Activated T-cell treated with anti-CD3 and anti-CD28 coated beads, Interleukin-2, amount 50 U/mL, for 24 hours (primary cell): ENCODE data around the gene ULBP3.
"Not testable (repeated sequence)": the region's sequence is repeated elsewhere in the genome, so short reads cannot be mapped to it uniquely, and the experiment has no call there.

Source experiments
- DNase-seq: peaks from one replicate; pipeline ENCODE4 v3.0.0-alpha.2; 2020
- H3K27ac Mint-ChIP-seq: 2 replicates; pipeline ENCODE4 v1.8.0; 2020; ENCODE audit warnings: mild to moderate bottlenecking, mixed read lengths
- H3K27me3 Mint-ChIP-seq: 2 replicates; pipeline ENCODE4 v1.8.0; 2020; ENCODE audit warnings: mixed read lengths
- H3K36me3 Mint-ChIP-seq: 2 replicates; pipeline ENCODE4 v1.8.0; 2020; ENCODE audit warnings: low read depth, mixed read lengths
- H3K4me1 Mint-ChIP-seq: 2 replicates; pipeline ENCODE4 v1.8.0; 2020; ENCODE audit warnings: low read depth, mixed read lengths
- H3K4me3 Mint-ChIP-seq: 2 replicates; pipeline ENCODE4 v1.8.0; 2020; ENCODE audit warnings: mild to moderate bottlenecking, moderate library complexity, mixed read lengths
- H3K9me3 Mint-ChIP-seq: 2 replicates; pipeline ENCODE4 v1.8.0; 2020; ENCODE audit warnings: mixed read lengths

The ULBP3 gene

DNA sequence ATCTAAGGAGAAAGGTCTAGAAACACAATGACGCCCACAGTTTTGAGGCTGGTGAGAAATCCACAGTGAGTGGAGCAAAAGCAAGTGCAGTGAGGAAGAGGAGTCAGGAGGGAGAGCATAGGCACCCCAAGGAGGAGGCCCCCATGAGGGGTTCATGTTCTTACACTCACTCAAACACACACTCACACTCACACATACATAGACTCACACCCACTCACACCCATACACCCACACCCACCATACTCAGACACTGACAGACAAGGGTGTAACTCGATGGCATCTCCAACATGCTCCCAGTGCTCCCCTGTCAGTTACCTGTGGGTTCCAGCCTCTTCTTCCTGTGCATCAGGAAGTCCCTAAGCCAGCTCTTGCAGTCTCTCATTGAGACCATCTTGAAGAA is 3.8 kb downstream of the ULBP3 start:
- Mint-ChIP-seq H3K4me3 (no peak overlapping the region), H3K27ac (no peak overlapping the region), H3K9me3 (no peaks in the 10 kb centered on the region), H3K4me1 (peaks cover 14% of the 10 kb centered on the region), H3K36me3 (no peaks in the 10 kb centered on the region), H3K27me3 (peaks cover 3% of the 10 kb centered on the region)
- no peak for DNase-seq

DNA sequence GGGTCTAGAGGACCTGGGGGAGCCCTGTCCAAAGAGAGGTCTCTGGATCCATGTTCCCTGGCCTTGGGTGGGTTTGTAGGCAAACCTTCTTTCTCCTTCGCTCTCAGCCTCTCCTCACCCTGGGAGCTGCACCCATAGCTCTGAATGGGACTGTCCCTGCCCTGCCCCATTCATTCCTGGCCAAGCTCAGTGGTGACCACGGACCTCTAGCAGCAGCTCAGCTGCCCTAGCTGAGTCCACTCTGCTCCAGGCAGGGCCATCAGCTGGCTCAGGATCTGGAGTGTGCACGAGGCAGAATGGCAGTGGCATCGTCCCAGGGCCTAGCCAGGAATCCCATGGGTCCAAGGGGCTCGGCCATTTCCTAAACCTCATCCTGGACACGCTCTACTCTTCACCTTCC is 5.3 kb downstream of the ULBP3 start:
- DNase-seq = no peak
- H3K27ac Mint-ChIP-seq = no peak overlapping the region
- H3K36me3 Mint-ChIP-seq = no peaks in the 10 kb centered on the region
- H3K27me3 Mint-ChIP-seq = peaks cover 15% of the 10 kb centered on the region
- H3K9me3 Mint-ChIP-seq = no peaks in the 10 kb centered on the region
- H3K4me1 Mint-ChIP-seq = peaks cover 15% of the 10 kb centered on the region
- no peak overlapping the region for H3K4me3 Mint-ChIP-seq

DNA sequence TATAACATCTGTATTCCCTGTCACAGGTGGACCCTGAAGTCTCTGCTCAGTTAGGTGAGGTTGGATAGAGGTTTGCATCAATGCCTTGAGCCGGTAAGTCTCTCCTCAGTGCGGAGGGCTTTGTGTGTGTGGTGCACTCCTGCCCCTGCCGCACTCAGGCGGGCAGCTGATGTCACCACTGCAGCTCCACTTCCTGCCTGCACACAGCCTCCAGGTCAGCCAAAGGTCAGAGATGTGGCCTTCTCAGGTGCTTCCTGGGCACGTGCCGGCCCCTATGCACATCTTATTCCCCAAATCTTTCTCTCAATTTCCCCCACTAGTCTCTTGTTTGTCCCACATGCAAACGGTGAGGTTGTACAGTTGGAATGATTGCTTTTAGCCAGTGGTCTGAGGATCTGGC is 8.9 kb downstream of the ULBP3 start:
- not testable (repeated sequence) for DNase-seq, H3K4me3 Mint-ChIP-seq, H3K4me1 Mint-ChIP-seq, H3K36me3 Mint-ChIP-seq, H3K9me3 Mint-ChIP-seq, H3K27ac Mint-ChIP-seq
- peaks cover 33% of the 10 kb centered on the region for H3K27me3 Mint-ChIP-seq

- no peaks in the 10 kb centered on the region for H3K9me3 Mint-ChIP-seq
- no peak overlapping the region for H3K4me3 Mint-ChIP-seq
- no peak for DNase-seq
- no peak overlapping the region for H3K27ac Mint-ChIP-seq
- no peaks in the 10 kb centered on the region for H3K36me3 Mint-ChIP-seq
- peaks cover 9% of the 10 kb centered on the region for H3K4me1 Mint-ChIP-seq
- peaks cover 43% of the 10 kb centered on the region for H3K27me3 Mint-ChIP-seq
Measured at GRCh38 chr6:150058986-150059385, 9.9 kb downstream of the ULBP3 start.

GRCh38 chr6:150058231-150058792 is 10.6 kb downstream of the ULBP3 start:
- Mint-ChIP-seq H3K4me1 (peaks cover 9% of the 10 kb centered on the region), H3K27me3 (peaks cover 50% of the 10 kb centered on the region), H3K4me3 (no peak overlapping the region), H3K27ac (no peak overlapping the region), H3K9me3 (no peaks in the 10 kb centered on the region), H3K36me3 (no peaks in the 10 kb centered on the region)
- no peak for DNase-seq

- Mint-ChIP-seq H3K4me3 (no peak overlapping the region), H3K36me3 (no peaks in the 10 kb centered on the region), H3K27me3 (peaks cover 58% of the 10 kb centered on the region), H3K27ac (no peak overlapping the region), H3K4me1 (peaks cover 9% of the 10 kb centered on the region), H3K9me3 (no peaks in the 10 kb centered on the region)
- no peak for DNase-seq
Measured at GRCh38 chr6:150057501-150057951, 11.4 kb downstream of the ULBP3 start.

DNA sequence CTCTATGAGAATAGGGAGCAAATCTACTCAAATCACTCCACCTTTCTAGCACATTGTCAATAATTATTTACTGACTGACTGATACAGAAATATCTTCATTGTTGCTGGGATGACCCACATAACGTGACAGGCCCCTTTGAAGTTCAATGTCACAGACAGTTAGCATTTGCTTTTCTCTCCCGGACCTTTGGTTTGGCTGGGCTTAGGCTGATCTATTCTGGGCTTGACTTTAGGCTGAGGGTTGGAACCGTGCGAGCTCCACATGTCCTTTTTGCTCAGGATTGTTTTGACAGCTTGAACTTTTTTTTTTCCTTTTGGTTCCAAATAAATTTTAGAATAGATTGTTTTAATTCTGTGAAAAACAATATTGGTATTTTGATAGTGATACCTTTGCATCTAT is 12.0 kb downstream of the ULBP3 start:
- H3K27ac Mint-ChIP-seq = no peak overlapping the region
- peaks cover 9% of the 10 kb centered on the region for H3K4me1 Mint-ChIP-seq
- no peaks in the 10 kb centered on the region for H3K9me3 Mint-ChIP-seq
- H3K36me3 Mint-ChIP-seq = no peaks in the 10 kb centered on the region
- peaks cover 64% of the 10 kb centered on the region for H3K27me3 Mint-ChIP-seq
- DNase-seq = no peak
- H3K4me3 Mint-ChIP-seq = no peak overlapping the region

DNA sequence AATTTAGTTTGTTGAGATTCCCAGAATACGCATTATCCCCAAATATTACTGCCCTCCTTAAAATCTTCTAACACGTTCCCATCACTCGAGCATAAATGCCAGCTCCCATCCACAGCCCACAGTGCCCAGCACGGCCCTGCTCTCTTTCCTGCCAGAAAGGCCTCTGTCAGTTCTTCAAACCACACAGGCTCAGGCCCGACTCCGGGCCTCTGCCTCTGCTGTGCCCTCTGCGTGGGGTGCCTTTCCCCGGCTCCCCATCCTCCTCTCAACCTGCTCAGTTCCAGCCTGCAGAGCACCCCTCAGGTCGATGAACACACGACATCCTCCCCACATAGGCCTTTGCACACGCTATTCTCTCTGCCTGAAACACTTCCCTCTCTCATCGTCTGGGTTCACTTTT is 12.8 kb downstream of the ULBP3 start:
- H3K4me3 Mint-ChIP-seq = no peak overlapping the region
- no peaks in the 10 kb centered on the region for H3K9me3 Mint-ChIP-seq
- peaks cover 69% of the 10 kb centered on the region for H3K27me3 Mint-ChIP-seq
- no peaks in the 10 kb centered on the region for H3K36me3 Mint-ChIP-seq
- peaks cover 9% of the 10 kb centered on the region for H3K4me1 Mint-ChIP-seq
- DNase-seq = no peak
- H3K27ac Mint-ChIP-seq = no peak overlapping the region

- no peak overlapping the region for H3K4me3 Mint-ChIP-seq
- peaks cover 6% of the 10 kb centered on the region for H3K4me1 Mint-ChIP-seq
- H3K27me3 Mint-ChIP-seq = peaks cover 79% of the 10 kb centered on the region
- DNase-seq = no peak
- no peaks in the 10 kb centered on the region for H3K9me3 Mint-ChIP-seq
- H3K36me3 Mint-ChIP-seq = no peaks in the 10 kb centered on the region
- no peak overlapping the region for H3K27ac Mint-ChIP-seq
Measured at GRCh38 chr6:150055131-150055530, 13.8 kb downstream of the ULBP3 start.

GRCh38 chr6:150053450-150053849 is 15.5 kb downstream of the ULBP3 start:
- Mint-ChIP-seq H3K36me3 (no peaks in the 10 kb centered on the region), H3K4me3 (no peak overlapping the region), H3K4me1 (no peaks in the 10 kb centered on the region), H3K27me3 (peaks cover 73% of the 10 kb centered on the region), H3K9me3 (no peaks in the 10 kb centered on the region), H3K27ac (no peak overlapping the region)
- DNase-seq = no peak

DNA sequence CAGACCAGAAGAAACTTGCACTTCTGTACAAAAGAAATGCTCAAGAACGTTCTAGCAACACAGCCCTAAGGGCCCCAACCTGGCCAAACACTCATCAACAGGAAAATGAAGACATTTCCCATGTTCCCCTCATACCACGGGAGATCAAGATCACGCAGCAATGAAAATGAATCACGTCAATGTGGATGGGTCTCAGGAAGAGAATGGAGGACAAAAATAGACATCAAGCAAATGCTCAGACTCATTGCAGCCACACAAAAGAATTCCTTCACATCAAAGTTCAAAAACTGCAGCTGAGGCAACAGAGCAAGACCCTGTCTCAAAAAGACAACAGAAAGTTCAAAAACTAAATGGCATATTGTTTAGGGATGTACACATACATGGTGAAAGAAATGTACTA is 18.1 kb downstream of the ULBP3 start:
- Mint-ChIP-seq H3K27me3 (peaks cover 83% of the 10 kb centered on the region), H3K4me3 (no peak overlapping the region), H3K4me1 (peaks cover 3% of the 10 kb centered on the region), H3K36me3 (no peaks in the 10 kb centered on the region), H3K9me3 (no peaks in the 10 kb centered on the region), H3K27ac (no peak overlapping the region)
- no peak for DNase-seq

- Mint-ChIP-seq H3K9me3 (no peaks in the 10 kb centered on the region), H3K36me3 (no peaks in the 10 kb centered on the region), H3K4me1 (peaks cover 3% of the 10 kb centered on the region), H3K27ac (no peak overlapping the region), H3K4me3 (no peak overlapping the region), H3K27me3 (peaks cover 72% of the 10 kb centered on the region)
- DNase-seq = no peak
Measured at GRCh38 chr6:150048099-150048498, 20.8 kb downstream of the ULBP3 start.

DNA sequence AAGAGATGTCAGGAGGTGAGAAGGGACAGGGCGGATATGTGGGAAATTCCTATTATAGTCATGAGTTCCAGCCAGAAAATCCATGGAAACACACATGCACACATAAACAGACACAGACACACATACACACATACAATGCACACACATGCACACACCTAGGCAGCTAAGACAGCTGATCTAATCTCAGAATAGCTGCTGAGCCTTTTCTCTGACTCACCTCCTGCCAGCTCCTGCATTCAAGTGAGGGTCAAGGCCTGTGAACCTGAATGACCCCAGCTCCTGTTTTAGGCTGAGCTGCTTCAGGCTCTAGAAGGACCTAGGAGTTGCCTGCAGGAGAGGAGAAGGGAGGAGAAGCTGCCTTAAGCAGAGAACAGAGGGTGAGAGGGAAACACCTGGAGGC is 22.0 kb downstream of the ULBP3 start:
- H3K36me3 Mint-ChIP-seq = no peaks in the 10 kb centered on the region

GRCh38 chr6:150044621-150045145 is 24.2 kb downstream of the ULBP3 start:
- no peak for DNase-seq
- peaks cover 3% of the 10 kb centered on the region for H3K4me1 Mint-ChIP-seq
- no peak overlapping the region for H3K4me3 Mint-ChIP-seq
- H3K9me3 Mint-ChIP-seq = no peaks in the 10 kb centered on the region
- H3K36me3 Mint-ChIP-seq = no peaks in the 10 kb centered on the region
- H3K27me3 Mint-ChIP-seq = peaks cover 72% of the 10 kb centered on the region
- H3K27ac Mint-ChIP-seq = no peak overlapping the region

More for the DNA sequence above, 22.0 kb downstream of the ULBP3 start:
- no peak for DNase-seq
- H3K4me1 Mint-ChIP-seq = peaks cover 3% of the 10 kb centered on the region
- no peak overlapping the region for H3K4me3 Mint-ChIP-seq
- no peak overlapping the region for H3K27ac Mint-ChIP-seq
- peaks cover 69% of the 10 kb centered on the region for H3K27me3 Mint-ChIP-seq
- H3K9me3 Mint-ChIP-seq = no peaks in the 10 kb centered on the region

GRCh38 chr6:150043501-150044412 is 25.2 kb downstream of the ULBP3 start:
- H3K36me3 Mint-ChIP-seq = no peaks in the 10 kb centered on the region
- DNase-seq = no peak
- no peak overlapping the region for H3K27ac Mint-ChIP-seq
- H3K4me3 Mint-ChIP-seq = no peak overlapping the region
- H3K9me3 Mint-ChIP-seq = no peaks in the 10 kb centered on the region
- H3K4me1 Mint-ChIP-seq = peaks cover 4% of the 10 kb centered on the region
- peaks cover 77% of the 10 kb centered on the region for H3K27me3 Mint-ChIP-seq
